Osteocyte (in vitro differentiated cells): ENCODE data around the gene SSTR5. TPM values are rescaled to one million over a fixed set of nuclear protein-coding genes. Genes with fewer than 3 reads are reported as not detected.

ENCODE experiments used
- DNase-seq: peaks from one replicate; pipeline ENCODE4 v3.0.0; 2021; ENCODE audit warnings: mixed read lengths; ENCODE audit not compliant: unreplicated experiment; ENCODE audit errors: extremely low spot score
- H3K27ac Mint-ChIP-seq: one replicate; pipeline ENCODE4 v1.8.0; 2021; ENCODE audit warnings: mild to moderate bottlenecking, mixed read lengths; ENCODE audit not compliant: unreplicated experiment
- H3K27me3 Mint-ChIP-seq: one replicate; pipeline ENCODE4 v1.8.0; 2021; ENCODE audit warnings: mixed read lengths; ENCODE audit not compliant: unreplicated experiment
- H3K36me3 Mint-ChIP-seq: one replicate; pipeline ENCODE4 v1.8.0; 2021; ENCODE audit warnings: mixed read lengths; ENCODE audit not compliant: unreplicated experiment
- H3K4me1 Mint-ChIP-seq: one replicate; pipeline ENCODE4 v1.8.0; 2021; ENCODE audit warnings: mixed read lengths; ENCODE audit not compliant: unreplicated experiment
- H3K4me3 Mint-ChIP-seq: one replicate; pipeline ENCODE4 v1.8.0; 2021; ENCODE audit warnings: mild to moderate bottlenecking, moderate library complexity, mixed read lengths; ENCODE audit not compliant: unreplicated experiment
- H3K9me3 Mint-ChIP-seq: one replicate; pipeline ENCODE4 v1.8.0; 2021; ENCODE audit warnings: mixed read lengths; ENCODE audit not compliant: unreplicated experiment
- total RNA-seq: library from RNA; stranded (reverse); gene quantifications from 2 replicates; pipeline ENCODE4 v1.2.1, GENCODE V29; 2021
- TF ChIP-seq, protein P1 (sequence below): fragments of 200-600 bp; sonication (generic); IDR thresholded peaks from 2 replicates; pipeline ENCODE4 v1.5.0; 2021; ENCODE audit warnings: antibody characterized with exemption, mild to moderate bottlenecking, moderate library complexity

SSTR5 gene
- total RNA-seq, 1 donor from 2014 or later, result not detected

GRCh38 chr16:1109648-1110047, 37.1 kb downstream of the SSTR5 start:
- no peaks in the 10 kb centered on the region for H3K4me1 Mint-ChIP-seq
- no peak overlapping the region for H3K27ac Mint-ChIP-seq
- TF ChIP-seq, protein P1, sequence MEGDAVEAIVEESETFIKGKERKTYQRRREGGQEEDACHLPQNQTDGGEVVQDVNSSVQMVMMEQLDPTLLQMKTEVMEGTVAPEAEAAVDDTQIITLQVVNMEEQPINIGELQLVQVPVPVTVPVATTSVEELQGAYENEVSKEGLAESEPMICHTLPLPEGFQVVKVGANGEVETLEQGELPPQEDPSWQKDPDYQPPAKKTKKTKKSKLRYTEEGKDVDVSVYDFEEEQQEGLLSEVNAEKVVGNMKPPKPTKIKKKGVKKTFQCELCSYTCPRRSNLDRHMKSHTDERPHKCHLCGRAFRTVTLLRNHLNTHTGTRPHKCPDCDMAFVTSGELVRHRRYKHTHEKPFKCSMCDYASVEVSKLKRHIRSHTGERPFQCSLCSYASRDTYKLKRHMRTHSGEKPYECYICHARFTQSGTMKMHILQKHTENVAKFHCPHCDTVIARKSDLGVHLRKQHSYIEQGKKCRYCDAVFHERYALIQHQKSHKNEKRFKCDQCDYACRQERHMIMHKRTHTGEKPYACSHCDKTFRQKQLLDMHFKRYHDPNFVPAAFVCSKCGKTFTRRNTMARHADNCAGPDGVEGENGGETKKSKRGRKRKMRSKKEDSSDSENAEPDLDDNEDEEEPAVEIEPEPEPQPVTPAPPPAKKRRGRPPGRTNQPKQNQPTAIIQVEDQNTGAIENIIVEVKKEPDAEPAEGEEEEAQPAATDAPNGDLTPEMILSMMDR, result no peak

DNA sequence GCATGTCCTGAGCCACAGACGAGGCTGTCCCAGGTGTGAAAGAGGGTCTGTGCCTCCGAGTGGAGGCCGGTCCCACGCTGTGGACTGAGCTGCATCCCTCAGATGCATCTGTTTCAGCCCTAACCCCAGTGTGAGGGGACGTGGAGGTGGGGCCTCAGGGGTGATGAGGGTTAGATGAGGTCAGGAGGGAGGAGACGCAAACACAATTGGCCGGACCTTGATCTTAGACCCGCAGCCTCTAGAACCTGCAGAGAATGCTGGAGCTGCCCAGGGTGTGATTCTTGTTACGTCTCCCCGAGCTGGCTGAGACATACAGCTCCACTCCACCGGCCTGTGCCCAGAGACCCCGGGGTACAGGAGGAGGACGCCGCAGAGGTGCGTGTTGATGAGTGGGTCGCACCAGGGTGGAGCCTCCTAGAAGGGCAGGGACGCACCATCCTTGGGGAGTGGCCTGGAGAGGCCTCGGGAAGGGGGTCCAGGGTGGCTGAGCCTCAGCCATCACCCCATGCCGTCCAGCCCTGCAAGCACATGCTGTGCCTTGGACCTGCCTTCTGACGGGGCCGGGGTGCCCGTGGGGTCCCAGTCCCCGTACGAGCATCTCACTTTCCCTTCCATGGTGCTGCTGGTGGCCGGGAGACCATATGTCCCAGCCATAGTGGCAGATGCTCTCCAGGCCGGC, 40.1 kb downstream of the SSTR5 start:
- Mint-ChIP-seq H3K27me3 (peaks cover 7% of the 10 kb centered on the region), H3K4me3 (no peak overlapping the region), H3K4me1 (no peaks in the 10 kb centered on the region), H3K27ac (no peak overlapping the region), H3K9me3 (no peaks in the 10 kb centered on the region), H3K36me3 (no peaks in the 10 kb centered on the region)
- TF ChIP-seq, protein P1, result no peak
- no peak for DNase-seq

More at GRCh38 chr16:1109648-1110047, 37.1 kb downstream of the SSTR5 start:
- Mint-ChIP-seq H3K36me3 (no peaks in the 10 kb centered on the region), H3K9me3 (no peaks in the 10 kb centered on the region), H3K27me3 (peaks cover 7% of the 10 kb centered on the region), H3K4me3 (no peak overlapping the region)
- no peak for DNase-seq

DNA sequence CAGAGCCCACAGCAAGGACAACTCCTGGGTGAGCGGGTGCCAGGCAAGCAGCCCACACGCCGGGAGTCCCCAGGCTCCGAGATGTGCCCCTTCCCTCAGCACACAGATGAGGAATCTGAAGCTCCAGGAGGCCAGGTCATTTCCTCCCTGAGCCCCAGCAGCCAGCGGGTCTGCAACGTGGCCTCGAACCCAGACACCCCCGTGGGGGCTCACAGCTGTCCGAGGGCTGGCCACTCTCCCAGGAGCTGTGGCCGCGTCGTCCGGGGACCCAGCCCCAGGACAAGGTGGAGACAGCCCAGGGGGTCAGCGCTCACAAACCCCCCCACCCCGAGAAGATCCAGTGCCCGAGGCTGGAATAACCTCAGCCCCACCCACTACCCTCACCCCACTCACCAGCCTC, 40.9 kb downstream of the SSTR5 start:
- Mint-ChIP-seq H3K27ac (no peak overlapping the region), H3K4me3 (no peak overlapping the region), H3K4me1 (no peaks in the 10 kb centered on the region), H3K9me3 (no peaks in the 10 kb centered on the region), H3K36me3 (no peaks in the 10 kb centered on the region), H3K27me3 (peaks cover 7% of the 10 kb centered on the region)
- TF ChIP-seq, protein P1, result no peak
- no peak for DNase-seq

DNA sequence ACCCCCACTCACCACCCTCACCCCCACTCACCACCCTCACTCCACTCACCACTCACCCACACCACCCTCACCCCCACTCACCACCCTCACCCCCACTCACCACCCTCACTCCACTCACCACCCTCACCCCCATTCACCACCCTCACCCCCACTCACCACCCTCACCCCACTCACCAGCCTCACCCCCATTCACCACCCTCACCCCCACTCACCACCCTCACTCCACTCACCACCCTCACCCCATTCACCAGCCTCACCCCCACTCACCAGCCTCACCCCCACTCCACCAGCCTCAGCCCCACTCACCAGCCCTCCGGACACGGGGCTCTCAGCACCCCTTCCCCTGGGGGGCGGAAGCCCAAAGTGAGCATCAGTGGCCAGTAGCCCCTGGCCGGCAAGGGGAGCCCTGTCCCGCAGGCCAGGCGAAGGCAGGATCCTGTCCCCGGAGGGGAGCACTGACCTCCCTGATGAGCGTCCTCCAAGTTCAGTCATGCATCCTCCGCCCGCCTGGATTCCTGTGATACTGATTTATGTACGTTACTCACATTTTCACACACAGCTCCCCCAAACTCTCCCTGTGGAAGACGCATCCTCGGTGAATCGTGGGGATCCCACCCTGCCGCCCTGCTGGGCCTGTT, 41.5 kb downstream of the SSTR5 start:
- DNase-seq, result no peak
- Mint-ChIP-seq H3K27me3 (peaks cover 7% of the 10 kb centered on the region), H3K4me3 (no peak overlapping the region), H3K4me1 (no peaks in the 10 kb centered on the region), H3K36me3 (no peaks in the 10 kb centered on the region), H3K27ac (no peak overlapping the region), H3K9me3 (no peaks in the 10 kb centered on the region)
- TF ChIP-seq, protein P1, result no peak

DNA sequence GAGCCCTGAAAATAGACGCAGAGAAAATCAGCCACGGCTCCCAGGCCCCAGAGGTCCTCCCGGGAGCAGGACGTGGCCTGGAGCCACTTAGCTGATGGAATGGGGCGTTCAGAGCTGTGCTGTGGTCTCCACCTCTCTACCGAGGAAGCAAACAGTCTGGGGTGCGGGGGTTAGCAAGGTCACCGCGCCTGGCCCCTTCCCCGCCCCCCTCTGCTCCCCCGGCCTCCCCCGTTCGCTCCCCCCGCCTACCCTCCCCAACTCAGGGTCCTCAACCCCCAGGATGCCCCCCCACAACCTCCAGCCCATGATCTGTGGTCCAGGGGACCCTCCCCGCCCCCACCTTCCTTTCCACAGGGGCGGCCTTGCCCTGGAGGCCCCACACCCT, 44.1 kb downstream of the SSTR5 start:
- no peaks in the 10 kb centered on the region for H3K36me3 Mint-ChIP-seq
- TF ChIP-seq, protein P1, result no peak
- H3K27me3 Mint-ChIP-seq, result no peaks in the 10 kb centered on the region
- no peak for DNase-seq
- H3K4me3 Mint-ChIP-seq, result no peak overlapping the region
- no peak overlapping the region for H3K27ac Mint-ChIP-seq
- H3K9me3 Mint-ChIP-seq, result no peaks in the 10 kb centered on the region
- no peaks in the 10 kb centered on the region for H3K4me1 Mint-ChIP-seq
